Measurements from ENCODE around the gene PDGFC. TPM values are rescaled to one million over a fixed set of nuclear protein-coding genes. Genes with fewer than 3 reads are reported as not detected.

Gene PDGFC
- total RNA-seq, 1 experiment from 2014 or later = 5.3 TPM

DNA sequence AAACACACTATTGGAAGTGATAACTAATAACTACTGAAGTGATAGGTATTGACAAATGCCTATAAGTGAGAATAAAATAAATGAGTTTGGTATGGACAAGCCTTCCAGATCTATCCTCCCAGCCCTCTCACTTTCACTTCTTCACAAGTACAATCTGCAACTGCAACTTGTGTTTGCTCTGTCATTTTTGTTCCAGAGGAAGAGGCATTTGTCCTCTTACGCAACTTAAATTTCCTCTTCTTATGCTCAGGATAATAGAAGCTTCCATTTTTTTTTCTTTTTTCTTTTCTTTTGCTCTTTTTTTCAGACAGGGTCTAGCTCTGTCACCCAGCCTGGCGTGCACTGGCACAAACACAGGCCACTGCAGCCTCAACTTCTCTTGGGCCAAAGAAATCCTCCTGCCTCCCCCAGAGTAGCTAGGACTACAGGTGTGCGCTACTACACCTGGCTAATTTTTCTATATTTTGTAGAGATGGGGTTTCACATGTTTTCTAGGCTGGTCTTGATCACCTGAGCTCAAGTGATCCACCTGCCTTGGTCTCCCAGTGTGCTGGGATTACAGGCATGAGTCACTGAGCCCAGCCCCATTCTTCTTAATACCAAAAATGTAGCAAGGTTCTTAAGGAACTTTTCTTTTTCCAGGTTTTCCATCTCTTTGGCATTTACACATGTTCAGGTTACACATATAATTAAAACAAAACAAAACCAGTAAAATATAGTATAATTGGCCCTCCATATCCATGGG, 73.1 kb downstream of the PDGFC start:
- POLR2A ChIA-PET = no interaction called here
- DNase-seq (ENCODE audit: low spot score) (no peak), ATAC-seq (no peak)
- TF ChIP-seq ZNF423 (CRISPR knock-in tag; IDR thresholded peaks at IDR 0.05) (no peak), KAT7 (CRISPR knock-in tag; IDR thresholded peaks at IDR 0.05; ENCODE audit: borderline replicate concordance) (no peak), JAZF1 (CRISPR knock-in tag; IDR thresholded peaks at IDR 0.05) (no peak), ERG (CRISPR knock-in tag; IDR thresholded peaks at IDR 0.05) (no peak), ZNF281 (CRISPR knock-in tag; IDR thresholded peaks at IDR 0.05) (no peak), FOXJ3 (CRISPR knock-in tag; IDR thresholded peaks at IDR 0.05; ENCODE audit: borderline replicate concordance) (no peak), OVOL2 (CRISPR knock-in tag; IDR thresholded peaks at IDR 0.05; ENCODE audit: borderline replicate concordance) (no peak), TEAD4 (CRISPR knock-in tag; IDR thresholded peaks at IDR 0.05) (no peak), ATF2 (CRISPR knock-in tag; IDR thresholded peaks at IDR 0.05; ENCODE audit: borderline replicate concordance, low read depth) (no peak), SOX15 (CRISPR knock-in tag; IDR thresholded peaks at IDR 0.05) (no peak), ETV6 (CRISPR knock-in tag; IDR thresholded peaks at IDR 0.05) (no peak)
- TF ChIP-seq, protein P1, sequence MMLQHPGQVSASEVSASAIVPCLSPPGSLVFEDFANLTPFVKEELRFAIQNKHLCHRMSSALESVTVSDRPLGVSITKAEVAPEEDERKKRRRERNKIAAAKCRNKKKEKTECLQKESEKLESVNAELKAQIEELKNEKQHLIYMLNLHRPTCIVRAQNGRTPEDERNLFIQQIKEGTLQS (CRISPR knock-in tag; conservative IDR thresholded peaks at IDR 0.05) = no peak
- TF ChIP-seq, protein P2, sequence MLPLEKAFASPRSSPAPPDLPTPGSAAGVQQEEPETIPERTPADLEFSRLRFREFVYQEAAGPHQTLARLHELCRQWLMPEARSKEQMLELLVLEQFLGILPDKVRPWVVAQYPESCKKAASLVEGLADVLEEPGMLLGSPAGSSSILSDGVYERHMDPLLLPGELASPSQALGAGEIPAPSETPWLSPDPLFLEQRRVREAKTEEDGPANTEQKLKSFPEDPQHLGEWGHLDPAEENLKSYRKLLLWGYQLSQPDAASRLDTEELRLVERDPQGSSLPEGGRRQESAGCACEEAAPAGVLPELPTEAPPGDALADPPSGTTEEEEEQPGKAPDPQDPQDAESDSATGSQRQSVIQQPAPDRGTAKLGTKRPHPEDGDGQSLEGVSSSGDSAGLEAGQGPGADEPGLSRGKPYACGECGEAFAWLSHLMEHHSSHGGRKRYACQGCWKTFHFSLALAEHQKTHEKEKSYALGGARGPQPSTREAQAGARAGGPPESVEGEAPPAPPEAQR (CRISPR knock-in tag; IDR thresholded peaks at IDR 0.05) = no peak
- CTCF ChIA-PET = no interaction called here
- Mint-ChIP-seq H3K27me3 (ENCODE audit: low read depth) (no peaks in the 10 kb centered on the region), H3K4me3 (no peak overlapping the region), H3K9me3 (0 out of 2 replicates have a peak, but pooled peaks cover 3% of the 10 kb centered on the region), H3K27ac (no peak overlapping the region), H3K4me1 (peaks cover 8% of the 10 kb centered on the region), H3K36me3 (no peaks in the 10 kb centered on the region)

DNA sequence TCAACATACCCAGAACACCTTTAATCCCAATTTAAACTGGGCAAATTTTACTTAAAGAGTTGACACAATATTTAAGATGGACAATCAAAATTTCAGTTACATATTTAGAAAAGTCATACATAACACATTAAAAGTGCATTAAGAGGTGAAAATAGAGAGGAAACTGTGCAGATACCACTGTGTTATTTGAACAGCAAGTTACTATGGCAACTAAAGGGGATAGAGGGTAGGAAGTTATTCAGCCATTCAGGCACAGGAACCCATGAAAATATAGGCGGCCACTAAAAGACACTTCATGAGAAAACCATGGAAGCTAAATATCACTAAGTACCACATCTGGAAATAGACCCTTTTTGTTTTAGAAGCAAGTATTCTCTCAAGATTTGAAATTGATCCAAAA, 75.1 kb downstream of the PDGFC start:
- ChIA-PET POLR2A (no interaction called here), CTCF (no interaction called here)
- Mint-ChIP-seq H3K36me3 (no peaks in the 10 kb centered on the region), H3K27me3 (ENCODE audit: low read depth) (no peaks in the 10 kb centered on the region), H3K27ac (no peak overlapping the region), H3K4me1 (peaks cover 8% of the 10 kb centered on the region), H3K9me3 (0 out of 2 replicates have a peak, but pooled peaks cover 3% of the 10 kb centered on the region), H3K4me3 (no peak overlapping the region)
- no peak for TF ChIP-seq HMGA2 (CRISPR knock-in tag; IDR thresholded peaks at IDR 0.05)
- TF ChIP-seq, protein P3, sequence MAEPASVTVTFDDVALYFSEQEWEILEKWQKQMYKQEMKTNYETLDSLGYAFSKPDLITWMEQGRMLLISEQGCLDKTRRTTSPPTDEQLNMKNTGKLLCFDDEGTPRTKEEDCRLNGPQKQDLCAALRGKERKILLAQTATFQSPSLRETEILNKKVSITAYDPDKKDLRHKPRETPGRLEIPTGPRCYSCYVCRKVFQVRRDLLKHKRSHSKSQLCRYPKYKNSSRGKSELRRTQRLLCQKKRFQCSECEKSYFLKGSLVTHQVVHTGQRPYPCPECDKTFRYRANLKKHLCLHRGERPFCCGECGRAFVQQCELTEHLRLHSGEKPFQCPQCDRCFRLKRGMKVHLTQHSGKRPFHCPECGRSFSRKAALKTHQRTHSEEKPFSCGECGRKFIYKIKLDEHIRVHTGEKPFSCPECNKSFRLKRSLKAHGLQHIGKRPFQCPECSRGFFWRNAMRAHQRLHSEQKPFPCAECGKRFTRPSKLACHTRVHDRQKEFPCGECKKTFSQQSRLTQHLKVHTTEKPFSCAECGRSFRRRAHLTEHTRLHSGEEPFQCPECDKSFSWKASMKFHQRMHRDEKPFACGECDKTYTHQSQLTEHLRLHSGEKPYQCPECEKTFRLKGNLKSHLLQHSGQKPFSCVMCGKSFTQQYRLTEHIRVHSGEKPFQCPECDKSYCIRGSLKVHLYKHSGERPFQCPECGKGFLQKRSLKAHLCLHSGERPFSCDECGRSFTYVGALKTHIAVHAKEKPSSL (CRISPR knock-in tag; conservative IDR thresholded peaks at IDR 0.05) = no peak
- TF ChIP-seq CDX4 (CRISPR knock-in tag; IDR thresholded peaks at IDR 0.05; ENCODE audit: borderline replicate concordance) = no peak
- no peak for TF ChIP-seq CREM (CRISPR knock-in tag; IDR thresholded peaks at IDR 0.05)
- TF ChIP-seq, protein P4, sequence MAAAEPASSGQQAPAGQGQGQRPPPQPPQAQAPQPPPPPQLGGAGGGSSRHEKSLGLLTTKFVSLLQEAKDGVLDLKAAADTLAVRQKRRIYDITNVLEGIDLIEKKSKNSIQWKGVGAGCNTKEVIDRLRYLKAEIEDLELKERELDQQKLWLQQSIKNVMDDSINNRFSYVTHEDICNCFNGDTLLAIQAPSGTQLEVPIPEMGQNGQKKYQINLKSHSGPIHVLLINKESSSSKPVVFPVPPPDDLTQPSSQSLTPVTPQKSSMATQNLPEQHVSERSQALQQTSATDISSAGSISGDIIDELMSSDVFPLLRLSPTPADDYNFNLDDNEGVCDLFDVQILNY (CRISPR knock-in tag; IDR thresholded peaks at IDR 0.05) = no peak
- TF ChIP-seq ZNF232 (CRISPR knock-in tag; IDR thresholded peaks at IDR 0.05) = no peak
- TF ChIP-seq ATF1 (CRISPR knock-in tag; IDR thresholded peaks at IDR 0.05) = no peak
- TF ChIP-seq ZNF219 (CRISPR knock-in tag; IDR thresholded peaks at IDR 0.05; ENCODE audit: borderline replicate concordance) = no peak
- DNase-seq (ENCODE audit: low spot score) (no peak), ATAC-seq (no peak)

All from WTC11 (cell line).